Central memory CD8-positive, alpha-beta T cell (primary cell): ENCODE measurements around the gene CLSTN2.
A peak's percentile ranks its signal among the peaks of the same experiment; 100 is the strongest.

Experiments used
- ATAC-seq: fragments of 150-1000 bp; cut with Tn5 transposase; replicated peaks from 2 replicates; pipeline ENCODE4 v1.10.0; 2022; ENCODE audit warnings: mild to moderate bottlenecking, moderate FRiP score, moderate number of reproducible peaks; ENCODE audit not compliant: poor library complexity, severe bottlenecking; ENCODE audit errors: extremely low read depth
- DNase-seq, 2 donors: peaks; one replicate each; pipeline ENCODE4 v3.0.0; 2021; ENCODE audit warnings: low spot score in 2 of 2
- H3K27ac Mint-ChIP-seq: one replicate; pipeline ENCODE4 v1.8.0; 2022; ENCODE audit warnings: low read depth, mild to moderate bottlenecking, moderate library complexity, mixed read lengths
- H3K27me3 Mint-ChIP-seq: one replicate; pipeline ENCODE4 v1.8.0; 2022; ENCODE audit warnings: mixed read lengths
- H3K36me3 Mint-ChIP-seq: one replicate; pipeline ENCODE4 v1.8.0; 2022; ENCODE audit warnings: mild to moderate bottlenecking, moderate library complexity, mixed read lengths; ENCODE audit not compliant: insufficient read depth
- H3K4me1 Mint-ChIP-seq: one replicate; pipeline ENCODE4 v1.8.0; 2022; ENCODE audit warnings: mixed read lengths
- H3K4me3 Mint-ChIP-seq: one replicate; pipeline ENCODE4 v1.8.0; 2022; ENCODE audit warnings: mild to moderate bottlenecking, moderate library complexity, mixed read lengths
- H3K9me3 Mint-ChIP-seq: one replicate; pipeline ENCODE4 v1.8.0; 2022; ENCODE audit warnings: mixed read lengths

Gene CLSTN2

DNA sequence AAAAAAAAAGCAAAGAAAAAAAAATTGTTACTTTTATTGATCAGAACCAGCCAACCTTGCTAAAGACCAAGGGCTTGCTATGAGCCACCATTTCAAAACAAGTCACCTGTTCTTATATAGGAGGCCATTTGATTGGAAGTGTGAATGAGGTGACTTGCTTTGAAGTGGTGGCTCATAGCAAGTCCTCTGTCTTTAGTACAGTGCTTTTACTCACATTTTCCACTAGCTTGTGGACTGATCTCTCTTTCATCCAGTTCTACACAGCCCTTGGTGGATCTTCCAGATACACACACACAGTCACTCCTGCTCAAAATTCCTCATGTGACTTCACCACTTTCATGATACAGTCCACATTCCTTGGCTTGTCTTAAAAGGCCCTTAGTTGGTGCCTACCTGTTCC, 13.5 kb downstream of the CLSTN2 start:
- Mint-ChIP-seq H3K27me3 (peaks cover 10% of the 10 kb centered on the region), H3K4me3 (no peak overlapping the region), H3K36me3 (peaks cover 3% of the 10 kb centered on the region), H3K27ac (no peak overlapping the region), H3K9me3 (no peaks in the 10 kb centered on the region), H3K4me1 (no peaks in the 10 kb centered on the region)
- DNase-seq (no peak), ATAC-seq (no peak)

DNA sequence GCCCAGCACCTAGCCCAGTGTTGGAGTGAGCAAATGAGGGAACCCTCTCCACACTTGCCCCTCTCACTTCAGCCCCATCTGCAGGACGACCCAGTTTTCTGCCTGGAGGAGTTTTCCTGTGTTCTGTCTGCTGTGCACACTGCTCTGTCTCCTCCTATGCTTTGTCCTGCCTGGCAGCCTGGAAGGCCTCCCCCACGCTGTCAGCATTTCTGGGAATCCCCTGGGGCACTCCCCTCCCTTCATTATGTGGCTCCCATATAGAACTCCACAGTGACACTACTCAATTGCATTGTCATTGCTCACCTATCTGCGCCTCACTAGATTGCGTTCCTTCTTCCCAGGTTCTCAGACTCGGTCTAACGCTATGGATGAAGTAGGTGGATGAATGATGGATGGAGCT, 13.9 kb downstream of the CLSTN2 start:
- peaks cover 6% of the 10 kb centered on the region for H3K27me3 Mint-ChIP-seq
- ATAC-seq (no peak), DNase-seq (no peak)
- no peak overlapping the region for H3K27ac Mint-ChIP-seq
- no peaks in the 10 kb centered on the region for H3K4me1 Mint-ChIP-seq
- H3K4me3 Mint-ChIP-seq: no peak overlapping the region
- H3K9me3 Mint-ChIP-seq: no peaks in the 10 kb centered on the region
- peaks cover 3% of the 10 kb centered on the region for H3K36me3 Mint-ChIP-seq

DNA sequence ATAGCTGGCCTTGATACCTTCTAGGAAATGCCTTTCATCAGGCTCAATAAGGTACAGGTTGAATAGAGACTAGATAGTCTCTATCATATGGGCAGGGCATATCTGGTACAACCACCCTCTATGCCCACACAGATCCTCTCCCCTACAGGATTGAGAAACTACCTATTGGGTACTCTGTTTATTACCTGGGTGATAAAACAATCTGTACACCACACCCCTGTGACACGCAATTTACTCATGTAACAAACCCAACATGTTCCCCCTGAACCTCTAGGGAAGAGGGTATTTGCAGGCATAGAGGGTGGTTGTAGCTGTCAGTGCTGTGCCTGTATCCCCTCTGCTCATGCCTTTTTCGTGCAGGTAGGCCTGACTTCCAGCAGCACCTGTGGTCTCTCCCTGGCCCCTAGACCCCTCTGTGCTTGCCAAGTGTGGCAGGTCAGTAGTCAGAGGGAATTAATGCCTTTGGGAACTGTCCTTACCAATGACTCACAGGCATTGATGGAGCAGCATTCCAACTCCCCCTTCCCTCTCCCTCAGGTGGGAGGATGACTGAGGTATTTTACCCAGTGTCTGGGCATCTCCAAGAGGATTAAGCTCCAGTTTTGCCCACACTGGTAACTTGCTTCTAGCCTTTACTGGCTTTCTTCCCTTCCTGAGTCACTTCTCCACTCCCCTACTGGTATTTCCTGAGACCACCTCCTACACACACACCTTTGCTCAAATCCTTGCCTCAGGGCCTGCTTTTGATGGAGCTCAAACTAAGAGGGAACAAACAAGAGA, 18.3 kb downstream of the CLSTN2 start:
- peak; percentile 9 for ATAC-seq
- H3K27ac Mint-ChIP-seq: no peak overlapping the region
- no peaks in the 10 kb centered on the region for H3K27me3 Mint-ChIP-seq
- H3K9me3 Mint-ChIP-seq: no peaks in the 10 kb centered on the region
- no peak for DNase-seq
- no peaks in the 10 kb centered on the region for H3K36me3 Mint-ChIP-seq
- H3K4me3 Mint-ChIP-seq: no peak overlapping the region
- no peaks in the 10 kb centered on the region for H3K4me1 Mint-ChIP-seq

DNA sequence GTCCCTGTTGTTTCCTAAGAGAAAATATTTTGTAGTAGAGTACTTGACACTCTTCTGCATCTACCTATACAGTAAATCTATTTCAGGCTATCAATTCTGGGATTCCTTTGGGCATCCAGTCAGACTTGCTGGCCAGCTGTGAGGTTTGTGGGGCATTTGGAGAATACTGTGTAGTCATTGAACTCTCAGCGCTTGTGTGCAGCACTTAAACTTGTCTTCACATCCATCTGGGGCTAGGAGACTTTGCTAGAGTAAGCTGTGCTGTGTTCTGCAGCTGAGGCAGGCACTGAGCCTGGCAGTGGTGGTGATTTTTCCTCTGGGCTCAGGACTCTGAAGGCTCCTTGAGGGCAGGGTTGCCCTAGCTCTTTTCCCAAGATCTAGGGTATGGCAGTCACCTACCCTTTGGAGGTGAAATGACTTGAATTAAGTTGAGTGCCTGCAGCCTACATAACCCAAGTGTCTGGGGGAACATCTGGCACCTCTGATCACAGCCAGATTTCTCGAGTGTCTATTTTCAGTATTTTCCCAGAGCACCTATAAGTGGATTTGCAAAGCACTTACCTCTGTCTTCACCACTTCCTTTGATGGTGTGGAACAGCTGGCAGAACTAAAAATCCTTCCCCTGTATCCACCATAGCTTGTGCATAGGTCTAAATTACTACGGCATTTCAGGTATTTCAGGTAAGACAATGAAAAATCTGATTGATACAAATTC, 19.3 kb downstream of the CLSTN2 start:
- DNase-seq (no peak), ATAC-seq (no peak)
- Mint-ChIP-seq H3K36me3 (no peaks in the 10 kb centered on the region), H3K27me3 (peaks cover 6% of the 10 kb centered on the region), H3K27ac (no peak overlapping the region), H3K4me3 (no peak overlapping the region), H3K4me1 (no peaks in the 10 kb centered on the region), H3K9me3 (no peaks in the 10 kb centered on the region)

DNA sequence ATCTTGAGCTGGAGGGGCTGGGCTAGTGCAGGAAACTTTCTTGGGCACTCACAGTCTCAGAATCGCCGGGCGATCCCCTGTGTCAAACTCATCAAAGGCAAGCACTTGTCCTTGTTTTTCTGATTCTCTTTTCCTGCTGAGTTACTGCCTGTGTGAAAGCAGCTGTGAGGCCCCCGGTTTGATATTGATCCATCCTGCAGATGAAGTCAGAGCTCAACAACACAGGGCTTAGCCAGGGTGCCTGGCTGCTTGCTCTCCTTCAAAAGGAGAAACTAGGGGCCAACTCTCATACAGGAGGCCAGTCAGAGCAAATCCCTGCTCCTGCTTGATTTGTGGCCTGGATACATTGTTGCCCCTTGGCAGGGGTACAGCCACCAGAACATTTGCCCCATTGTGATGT, 22.9 kb downstream of the CLSTN2 start:
- no peaks in the 10 kb centered on the region for H3K4me1 Mint-ChIP-seq
- H3K27me3 Mint-ChIP-seq: peaks cover 16% of the 10 kb centered on the region
- no peaks in the 10 kb centered on the region for H3K36me3 Mint-ChIP-seq
- H3K4me3 Mint-ChIP-seq: no peak overlapping the region
- H3K9me3 Mint-ChIP-seq: no peaks in the 10 kb centered on the region
- no peak for ATAC-seq
- H3K27ac Mint-ChIP-seq: no peak overlapping the region
- DNase-seq: no peak

DNA sequence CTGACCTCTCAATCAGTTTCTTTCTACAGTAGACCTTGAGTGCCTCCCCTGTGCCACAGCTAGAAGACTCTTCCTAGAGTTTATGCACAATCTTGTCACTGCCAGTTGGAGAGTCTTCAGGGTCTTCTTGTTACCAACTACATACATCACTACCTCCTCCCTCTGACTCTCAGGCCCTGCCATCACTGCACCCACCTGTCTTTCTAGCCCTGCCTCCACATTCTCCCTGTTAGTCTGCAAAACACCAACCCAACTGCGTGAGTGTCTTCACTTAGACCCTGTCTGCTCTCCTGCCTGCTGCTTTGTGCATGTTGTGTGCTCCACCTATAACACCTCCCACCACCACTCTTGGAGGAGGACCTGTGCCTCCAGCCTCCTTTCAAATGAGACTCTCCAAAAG, 34.4 kb downstream of the CLSTN2 start:
- Mint-ChIP-seq H3K9me3 (peaks cover 8% of the 10 kb centered on the region), H3K36me3 (no peaks in the 10 kb centered on the region), H3K27me3 (peaks cover 13% of the 10 kb centered on the region), H3K4me3 (no peak overlapping the region), H3K27ac (no peak overlapping the region), H3K4me1 (no peaks in the 10 kb centered on the region)
- ATAC-seq (no peak), DNase-seq (no peak)

DNA sequence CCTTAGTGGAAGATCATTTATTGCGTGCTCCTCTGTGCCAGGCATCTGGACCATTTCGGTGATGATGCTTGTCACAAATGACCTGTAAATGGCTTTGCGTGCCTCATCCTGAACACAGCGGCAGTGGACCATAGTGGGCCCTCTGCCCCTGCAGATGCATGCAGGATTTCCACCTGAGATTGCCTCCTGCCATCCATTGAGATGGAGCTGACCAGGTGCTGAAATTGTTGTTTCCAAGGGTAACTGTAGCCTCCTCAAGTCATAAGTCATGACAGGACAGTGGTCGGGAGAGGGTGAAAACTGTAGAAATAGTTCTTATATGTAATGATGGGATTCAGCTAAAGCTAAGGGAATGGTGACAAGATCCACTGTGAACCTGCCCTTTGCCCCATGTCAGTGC, 35.5 kb downstream of the CLSTN2 start:
- Mint-ChIP-seq H3K27ac (no peak overlapping the region), H3K36me3 (no peaks in the 10 kb centered on the region), H3K27me3 (peaks cover 13% of the 10 kb centered on the region), H3K4me1 (no peaks in the 10 kb centered on the region), H3K4me3 (no peak overlapping the region), H3K9me3 (peaks cover 8% of the 10 kb centered on the region)
- DNase-seq (no peak), ATAC-seq (no peak)

DNA sequence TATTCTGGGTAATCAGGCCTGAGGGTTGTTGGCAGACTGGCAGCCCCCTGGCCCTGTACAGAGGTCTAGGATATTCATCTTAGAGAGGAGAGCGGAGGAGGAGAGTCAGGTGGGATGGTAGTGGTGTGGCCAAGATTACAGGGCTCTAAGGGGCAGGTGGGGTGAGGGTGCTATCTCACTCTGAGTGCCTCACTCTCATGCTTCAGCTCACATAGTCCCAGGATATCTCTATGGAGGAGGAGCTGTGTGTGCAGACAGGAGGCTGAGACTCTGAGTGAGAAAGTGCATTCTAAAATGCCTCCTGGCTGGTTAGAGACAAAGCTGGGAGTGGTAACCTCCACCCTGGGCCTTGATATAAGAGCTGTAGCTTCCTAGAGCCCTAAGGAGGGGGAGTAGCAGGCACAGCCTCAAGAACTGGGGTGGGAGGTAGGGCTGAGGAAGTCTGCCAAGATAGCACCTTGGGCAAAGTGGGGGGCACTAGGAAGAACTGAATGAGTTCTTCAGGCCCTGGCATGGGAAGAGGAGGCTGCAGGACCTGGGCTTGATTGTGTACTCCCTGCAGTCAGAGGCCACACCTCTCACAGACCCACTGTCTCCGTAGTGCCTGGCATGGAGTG, 39.9 kb downstream of the CLSTN2 start:
- no peak for ATAC-seq

DNA sequence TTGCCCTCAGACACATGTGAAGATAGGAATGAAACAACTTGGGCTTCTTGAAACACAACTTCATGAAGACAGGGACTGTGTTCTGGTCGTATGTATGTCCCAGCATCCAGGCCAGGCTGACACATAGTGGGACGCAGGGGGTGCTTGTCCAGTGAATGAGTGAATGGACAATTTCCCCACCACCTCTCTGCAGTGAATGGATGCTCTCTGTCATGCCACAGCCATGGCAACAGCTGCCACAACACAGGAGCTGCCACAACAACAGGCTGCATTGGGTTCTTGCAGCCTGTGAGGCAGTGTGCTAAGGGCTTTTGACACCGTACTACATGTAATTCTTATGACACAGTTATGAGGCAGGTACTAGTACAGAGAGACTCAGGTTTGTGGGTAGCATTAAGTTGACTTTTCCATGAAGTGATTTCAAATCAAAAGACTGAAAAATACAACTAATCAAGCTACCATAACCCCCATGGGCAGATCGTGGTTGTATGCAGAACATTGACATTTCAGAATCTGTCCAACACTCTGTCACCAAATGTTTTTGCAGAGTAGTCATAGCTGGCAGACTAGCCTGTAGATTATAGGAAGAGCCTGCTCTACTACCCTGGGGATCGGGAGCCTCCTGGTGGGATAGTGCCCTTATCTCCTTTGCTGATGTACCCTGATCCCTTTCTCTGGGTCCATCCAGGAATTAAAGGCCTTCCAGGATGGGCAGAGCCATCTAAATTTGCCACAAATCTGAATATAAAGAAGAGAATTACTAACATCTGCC, 40.8 kb downstream of the CLSTN2 start:
- peaks cover 2% of the 10 kb centered on the region for H3K36me3 Mint-ChIP-seq
- no peaks in the 10 kb centered on the region for H3K4me1 Mint-ChIP-seq
- H3K4me3 Mint-ChIP-seq: no peak overlapping the region
- H3K9me3 Mint-ChIP-seq: no peaks in the 10 kb centered on the region
- DNase-seq: no peak
- H3K27me3 Mint-ChIP-seq: no peaks in the 10 kb centered on the region
- H3K27ac Mint-ChIP-seq: no peak overlapping the region
- no peak for ATAC-seq

More for the DNA sequence above, 39.9 kb downstream of the CLSTN2 start:
- Mint-ChIP-seq H3K36me3 (no peaks in the 10 kb centered on the region), H3K4me1 (no peaks in the 10 kb centered on the region), H3K27me3 (no peaks in the 10 kb centered on the region), H3K9me3 (no peaks in the 10 kb centered on the region), H3K4me3 (no peak overlapping the region), H3K27ac (no peak overlapping the region)
- DNase-seq: no peak

DNA sequence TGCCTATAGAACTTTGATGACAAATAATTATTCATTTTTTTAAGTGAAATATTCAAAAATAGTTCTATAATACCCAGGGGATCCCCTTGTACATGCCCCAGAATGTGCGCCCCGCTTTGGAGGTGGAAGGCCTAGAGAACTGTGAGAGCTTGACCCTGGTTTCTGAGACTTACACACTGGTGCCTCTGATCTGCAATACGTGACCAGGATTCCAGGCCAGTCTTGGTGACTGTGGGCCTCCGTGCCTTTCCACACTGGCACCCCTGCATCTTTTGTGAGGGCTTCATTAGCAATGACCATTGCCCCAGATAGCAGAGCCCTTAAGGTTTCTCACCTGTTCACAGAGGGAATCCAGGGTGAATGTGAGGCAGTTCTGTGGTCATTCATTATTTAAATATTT, 44.0 kb downstream of the CLSTN2 start:
- H3K27me3 Mint-ChIP-seq: no peaks in the 10 kb centered on the region

DNA sequence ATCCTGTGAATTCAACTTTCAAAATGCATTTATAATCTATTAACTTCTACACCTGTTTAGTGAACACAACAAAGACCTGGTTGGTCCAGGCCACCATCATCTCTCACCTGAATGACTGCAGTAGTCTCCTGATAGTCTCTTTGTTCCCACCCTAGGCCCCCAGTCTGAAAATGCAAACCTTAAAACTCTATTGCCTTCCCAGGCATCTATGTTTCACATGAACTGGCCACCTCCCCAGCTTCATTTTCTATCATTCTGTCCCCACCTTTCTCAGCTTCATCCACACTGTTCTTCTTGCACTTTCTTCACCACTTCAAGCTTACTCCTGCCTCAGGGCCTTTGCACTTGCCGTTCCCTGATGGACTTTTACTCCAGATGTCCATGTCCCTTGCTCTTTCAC, 45.0 kb downstream of the CLSTN2 start:
- DNase-seq (no peak), ATAC-seq (no peak)
- peaks cover 2% of the 10 kb centered on the region for H3K36me3 Mint-ChIP-seq
- no peak overlapping the region for H3K27ac Mint-ChIP-seq
- H3K4me3 Mint-ChIP-seq: no peak overlapping the region
- H3K9me3 Mint-ChIP-seq: no peaks in the 10 kb centered on the region
- no peaks in the 10 kb centered on the region for H3K27me3 Mint-ChIP-seq
- no peaks in the 10 kb centered on the region for H3K4me1 Mint-ChIP-seq

More for the DNA sequence above, 44.0 kb downstream of the CLSTN2 start:
- Mint-ChIP-seq H3K4me3 (no peak overlapping the region), H3K36me3 (peaks cover 2% of the 10 kb centered on the region), H3K9me3 (no peaks in the 10 kb centered on the region), H3K4me1 (no peaks in the 10 kb centered on the region), H3K27ac (no peak overlapping the region)
- DNase-seq (no peak), ATAC-seq (no peak)

DNA sequence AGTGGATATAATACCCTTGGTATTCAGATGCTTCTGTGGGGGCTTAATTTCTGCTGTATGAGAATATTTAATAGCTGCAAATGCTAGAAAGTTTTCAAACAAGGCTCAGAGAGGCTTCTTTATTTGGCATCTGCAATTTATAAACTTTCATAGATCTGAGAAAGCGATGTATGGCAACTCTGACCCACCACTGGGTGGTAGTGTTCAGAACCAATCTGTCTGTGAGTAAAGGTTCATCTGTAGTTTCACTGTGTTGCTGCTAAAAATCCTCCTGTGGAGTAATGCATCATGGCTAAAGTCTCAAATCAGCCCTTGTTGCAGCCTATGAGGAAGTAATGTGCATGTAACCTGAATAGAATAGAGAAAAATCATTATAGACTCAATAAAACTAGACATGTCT, 47.4 kb downstream of the CLSTN2 start:
- Mint-ChIP-seq H3K27me3 (no peaks in the 10 kb centered on the region), H3K36me3 (peaks cover 2% of the 10 kb centered on the region), H3K4me3 (no peak overlapping the region), H3K9me3 (no peaks in the 10 kb centered on the region), H3K4me1 (no peaks in the 10 kb centered on the region), H3K27ac (no peak overlapping the region)
- DNase-seq (no peak), ATAC-seq (no peak)
